T-helper 17 cell (primary cell): ENCODE results near the gene RAB11B. TPM values are rescaled to one million over a fixed set of nuclear protein-coding genes. Genes with fewer than 3 reads are reported as not detected.
A peak's percentile ranks its signal among the peaks of the same experiment; 100 is the strongest.
"Not testable (repeated sequence)": the region's sequence is repeated elsewhere in the genome, so short reads cannot be mapped to it uniquely, and the experiment has no call there.

Source experiments
- ATAC-seq: fragments of 150-1000 bp; cut with Tn5 transposase; 2 replicates; pipeline ENCODE4 v1.10.0; 2021; ENCODE audit warnings: mild to moderate bottlenecking, moderate library complexity
- DNase-seq, 3 donors: peaks; one replicate each; pipeline versions ENCODE4 v3.0.0 to v3.0.0-alpha.2; 2020 to 2021
- H3K9me3 ChIP-seq: one replicate; pipeline ENCODE4 v1.7.0; 2013; ENCODE audit warnings: low read length, mild to moderate bottlenecking; ENCODE audit not compliant: control insufficient read depth, poor library complexity, severe bottlenecking
- H3K27ac Mint-ChIP-seq: one replicate; pipeline ENCODE4 v1.8.0; 2022; ENCODE audit warnings: mild to moderate bottlenecking, moderate library complexity, mixed read lengths
- H3K27me3 Mint-ChIP-seq: one replicate; pipeline ENCODE4 v1.8.0; 2022; ENCODE audit warnings: mixed read lengths
- H3K36me3 Mint-ChIP-seq: one replicate; pipeline ENCODE4 v1.8.0; 2022; ENCODE audit warnings: low read depth, mixed read lengths
- H3K4me1 Mint-ChIP-seq: one replicate; pipeline ENCODE4 v1.8.0; 2022; ENCODE audit warnings: mild to moderate bottlenecking, mixed read lengths
- H3K4me3 Mint-ChIP-seq: one replicate; pipeline ENCODE4 v1.8.0; 2022; ENCODE audit warnings: mild to moderate bottlenecking, moderate library complexity, mixed read lengths
- total RNA-seq, 4 donors: library from RNA in 2 of 4; stranded (reverse) in 2 of 4; gene quantifications; one replicate each; pipeline ENCODE4 v1.2.3 and lab custom pipeline; 2022 to 2026

The RAB11B gene
- total RNA-seq (10 to 100 TPM; 81.6 to 90.1 TPM), total RNA-seq (lab: John Stamatoyannopoulos, UW) (22.8 to 23.8 reads per million in 2 donors)

GRCh38 chr19:8389891-8390616 is at the start of gene RAB11B:
Gene RAB11B, plus strand, starts transcription at chr19:8390360. Its CDS starts 57 bp downstream, at chr19:8390417.
- no peaks in the 10 kb centered on the region for H3K9me3 ChIP-seq
- DNase-seq (peak; percentile 91 to 97 (median 94)), ATAC-seq (peak; percentile 92)
- Mint-ChIP-seq H3K4me3 (peak within 1 kb of the TSS; percentile 97), H3K27ac (peak within 1 kb of the TSS; percentile 95), H3K4me1 (peaks cover 19% of the 10 kb centered on the region), H3K27me3 (no peaks in the 10 kb centered on the region), H3K36me3 (no peaks in the 10 kb centered on the region)

- Mint-ChIP-seq H3K4me1 (peaks cover 12% of the 10 kb centered on the region), H3K27me3 (peaks cover 20% of the 10 kb centered on the region), H3K27ac (peak overlapping the region; percentile 53), H3K4me3 (peak overlapping the region; percentile 91)
- H3K36me3 Mint-ChIP-seq, ATAC-seq, DNase-seq, H3K9me3 ChIP-seq: not testable (repeated sequence)
These were observed 48.7 kb upstream of the RAB11B start for GRCh38 chr19:8341504-8341903.

- Mint-ChIP-seq H3K27me3 (peaks cover 19% of the 10 kb centered on the region), H3K4me3 (peak overlapping the region; percentile 91), H3K4me1 (peaks cover 10% of the 10 kb centered on the region), H3K36me3 (no peaks in the 10 kb centered on the region), H3K27ac (no peak overlapping the region)
- ATAC-seq (no peak), DNase-seq (no peak)
- H3K9me3 ChIP-seq = no peaks in the 10 kb centered on the region
These were observed 47.9 kb upstream of the RAB11B start for GRCh38 chr19:8342316-8342683.

- no peaks in the 10 kb centered on the region for H3K9me3 ChIP-seq
- no peaks in the 10 kb centered on the region for H3K36me3 Mint-ChIP-seq
- H3K4me1 Mint-ChIP-seq = peaks cover 10% of the 10 kb centered on the region
- H3K4me3 Mint-ChIP-seq = peak within 1 kb of the TSS; percentile 91
- DNase-seq = peak; percentile 83 to 86 (median 85)
- peaks cover 13% of the 10 kb centered on the region for H3K27me3 Mint-ChIP-seq
- ATAC-seq = peak; percentile 100
- no peak within 1 kb of the TSS for H3K27ac Mint-ChIP-seq
These were observed 47.3 kb upstream of the RAB11B start, which contains the start of gene KANK3 for GRCh38 chr19:8342684-8343482. Gene KANK3, minus strand, starts transcription at chr19:8343262. Its CDS starts 5,434 bp downstream, at chr19:8337828.

DNA sequence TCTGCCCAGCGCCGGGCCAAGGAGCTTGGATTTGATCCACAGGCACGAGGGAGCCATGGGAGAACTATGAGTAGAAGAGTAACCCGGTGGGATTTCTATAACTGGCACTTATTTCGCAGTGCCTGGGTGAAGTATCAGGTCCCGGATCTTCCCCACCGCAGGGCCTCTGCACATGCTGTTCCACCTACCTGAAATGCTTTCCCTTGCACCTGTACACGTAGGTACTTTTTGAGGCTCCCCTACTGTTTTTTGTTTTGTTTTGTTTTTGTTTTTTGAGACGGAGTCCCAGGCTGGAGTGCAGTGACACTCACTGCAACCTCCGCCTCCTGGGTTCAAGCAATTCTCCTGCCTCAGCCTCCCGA is 46.7 kb upstream of the RAB11B start:
- Mint-ChIP-seq H3K27me3 (peaks cover 8% of the 10 kb centered on the region), H3K36me3 (no peaks in the 10 kb centered on the region), H3K4me3 (peak overlapping the region; percentile 91), H3K4me1 (peaks cover 10% of the 10 kb centered on the region), H3K27ac (no peak overlapping the region)
- ATAC-seq (no peak), DNase-seq (no peak)
- H3K9me3 ChIP-seq = no peaks in the 10 kb centered on the region

DNA sequence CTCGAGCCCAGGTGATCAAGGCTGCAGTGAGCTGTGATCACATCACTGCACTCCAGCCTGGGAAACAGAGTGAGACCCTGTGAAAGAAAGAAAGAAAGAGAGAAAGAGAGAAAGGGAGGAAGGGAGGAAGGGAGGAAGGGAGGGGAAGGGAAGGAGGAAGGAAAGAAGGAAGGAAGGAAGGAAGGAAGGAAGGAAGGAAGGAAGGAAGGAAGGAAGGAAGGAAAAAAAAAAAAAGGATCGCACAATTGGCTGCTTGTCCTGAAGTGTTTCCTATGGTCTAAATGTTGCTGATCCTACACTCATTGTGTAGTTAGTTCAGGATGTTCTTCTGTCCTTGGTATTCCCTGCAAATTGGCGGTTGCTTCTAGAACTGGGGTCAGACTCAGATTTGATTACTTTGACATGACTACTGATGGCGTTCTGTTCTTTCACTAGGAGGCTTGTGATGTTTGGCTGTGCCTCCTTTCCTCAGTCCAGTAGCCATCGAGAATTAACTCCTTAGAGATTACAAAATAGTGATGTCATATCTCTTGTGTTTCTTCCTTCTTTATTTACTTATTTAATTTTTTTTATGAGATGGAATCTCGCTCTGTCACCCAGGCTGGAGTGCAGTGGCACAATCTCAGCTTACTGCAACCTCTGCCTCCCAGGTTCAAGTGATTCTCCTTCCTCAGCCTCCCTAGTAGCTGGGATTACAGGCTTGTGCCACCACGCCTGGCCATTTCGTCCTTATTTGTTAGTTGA is 40.4 kb upstream of the RAB11B start:
- not testable (repeated sequence) for DNase-seq, H3K36me3 Mint-ChIP-seq, ATAC-seq, H3K4me1 Mint-ChIP-seq, H3K9me3 ChIP-seq, H3K4me3 Mint-ChIP-seq, H3K27ac Mint-ChIP-seq
- H3K27me3 Mint-ChIP-seq = peaks cover 26% of the 10 kb centered on the region

DNA sequence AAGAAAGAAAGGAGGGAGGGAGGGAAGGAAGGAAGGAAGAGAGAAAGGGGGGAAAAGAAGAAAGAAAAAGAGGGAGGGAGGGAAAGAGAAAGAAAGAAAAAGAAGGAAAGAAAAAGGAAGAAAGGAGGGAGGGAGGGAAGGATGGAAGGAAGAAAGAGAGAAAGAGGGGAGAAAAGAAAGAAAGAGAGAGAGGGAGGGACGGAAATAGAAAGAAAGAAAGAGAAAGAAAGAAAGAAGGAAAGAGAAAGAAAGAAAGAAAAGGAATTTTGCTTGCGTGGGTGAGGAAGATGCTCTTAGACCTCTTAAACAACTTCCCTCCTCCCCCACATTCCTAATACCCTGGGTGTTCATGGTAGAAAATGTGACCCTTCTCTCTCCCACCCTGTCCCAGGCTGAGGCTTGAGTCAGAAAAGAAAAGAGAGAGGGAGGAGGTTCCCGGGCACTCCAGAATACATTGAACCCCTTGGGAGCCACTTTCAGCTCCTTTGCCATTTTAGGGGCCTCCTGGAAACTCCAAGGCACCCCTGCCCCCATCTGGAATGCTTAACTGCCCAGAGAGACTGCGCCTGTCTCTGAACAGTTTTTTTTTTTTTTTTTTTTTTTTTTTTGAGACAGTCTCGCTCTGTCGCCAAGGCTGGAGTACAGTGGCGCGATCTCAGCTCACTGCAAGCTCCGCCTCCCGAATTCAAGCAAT is 37.9 kb upstream of the RAB11B start:
- no peaks in the 10 kb centered on the region for H3K9me3 ChIP-seq
- peaks cover 3% of the 10 kb centered on the region for H3K4me1 Mint-ChIP-seq
- H3K27ac Mint-ChIP-seq = no peak overlapping the region
- H3K4me3 Mint-ChIP-seq = no peak overlapping the region
- DNase-seq (no peak), ATAC-seq (no peak)
- H3K27me3 Mint-ChIP-seq = peaks cover 26% of the 10 kb centered on the region
- H3K36me3 Mint-ChIP-seq = peaks cover 3% of the 10 kb centered on the region

GRCh38 chr19:8352845-8353244 is 37.3 kb upstream of the RAB11B start:
- H3K4me1 Mint-ChIP-seq, DNase-seq, H3K9me3 ChIP-seq, ATAC-seq, H3K4me3 Mint-ChIP-seq, H3K36me3 Mint-ChIP-seq, H3K27ac Mint-ChIP-seq: not testable (repeated sequence)
- peaks cover 26% of the 10 kb centered on the region for H3K27me3 Mint-ChIP-seq

GRCh38 chr19:8355631-8356402 is 34.3 kb upstream of the RAB11B start:
- Mint-ChIP-seq H3K36me3 (peaks cover under 1% of the 10 kb centered on the region), H3K4me1 (peaks cover 3% of the 10 kb centered on the region), H3K27ac (no peak overlapping the region), H3K4me3 (no peak overlapping the region), H3K27me3 (peaks cover 20% of the 10 kb centered on the region)
- DNase-seq (no peak), ATAC-seq (no peak)
- no peaks in the 10 kb centered on the region for H3K9me3 ChIP-seq

DNA sequence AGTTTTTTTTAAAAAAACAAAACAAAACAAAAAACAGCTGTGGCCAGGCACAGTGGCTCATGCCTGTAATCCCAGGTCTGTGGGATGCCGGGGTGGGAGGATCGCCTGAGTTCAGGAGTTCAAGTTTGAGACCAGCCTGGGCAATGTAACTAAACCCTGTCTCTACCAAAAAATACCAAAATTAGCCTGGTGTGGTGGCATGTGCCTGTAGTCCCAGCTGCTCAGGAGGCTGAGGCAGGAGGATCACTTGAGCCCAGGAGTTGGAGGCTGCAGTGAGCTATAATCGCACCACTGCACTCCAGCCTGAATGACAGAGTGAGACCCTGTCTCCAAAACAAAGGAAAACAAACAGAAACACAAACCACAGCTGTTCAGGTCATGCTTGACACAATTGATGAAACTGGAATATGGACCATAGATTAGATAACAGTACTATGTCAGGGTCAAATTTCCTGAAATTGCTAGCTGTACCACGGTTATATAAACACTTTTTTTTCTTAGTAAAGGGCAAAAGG is 33.1 kb upstream of the RAB11B start:
- ATAC-seq (no peak), DNase-seq (no peak)
- no peak overlapping the region for H3K27ac Mint-ChIP-seq
- H3K9me3 ChIP-seq = no peaks in the 10 kb centered on the region
- peaks cover 11% of the 10 kb centered on the region for H3K27me3 Mint-ChIP-seq
- H3K36me3 Mint-ChIP-seq = no peaks in the 10 kb centered on the region
- peaks cover 3% of the 10 kb centered on the region for H3K4me1 Mint-ChIP-seq
- no peak overlapping the region for H3K4me3 Mint-ChIP-seq

GRCh38 chr19:8358948-8359347 is 31.2 kb upstream of the RAB11B start:
- DNase-seq (no peak), ATAC-seq (no peak)
- H3K36me3 Mint-ChIP-seq = peaks cover 3% of the 10 kb centered on the region
- H3K4me3 Mint-ChIP-seq = no peak overlapping the region
- H3K27ac Mint-ChIP-seq = no peak overlapping the region
- peaks cover 6% of the 10 kb centered on the region for H3K4me1 Mint-ChIP-seq
- no peaks in the 10 kb centered on the region for H3K9me3 ChIP-seq
- H3K27me3 Mint-ChIP-seq = peaks cover 12% of the 10 kb centered on the region

DNA sequence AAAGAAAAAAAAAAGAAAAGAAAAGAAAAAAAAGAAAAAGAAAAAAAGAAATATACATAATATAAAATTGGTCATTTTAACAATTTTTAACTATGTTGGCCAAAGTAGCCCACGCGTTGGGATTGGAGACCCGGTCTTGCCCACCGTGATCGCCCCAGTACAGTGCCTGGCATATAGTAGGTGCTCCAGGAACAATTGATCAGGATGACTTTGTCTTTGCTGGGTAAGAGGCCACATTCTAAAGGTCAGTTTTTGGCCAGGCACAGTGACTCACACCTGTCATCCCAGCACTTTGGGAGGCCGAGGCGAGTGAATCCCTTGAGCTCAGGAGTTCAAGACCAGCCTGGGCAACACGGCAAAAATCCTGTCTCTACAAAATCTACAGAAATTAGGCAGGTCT is 30.0 kb upstream of the RAB11B start:
- Mint-ChIP-seq H3K27ac (no peak overlapping the region), H3K4me3 (no peak overlapping the region), H3K4me1 (peaks cover 8% of the 10 kb centered on the region), H3K27me3 (peaks cover 11% of the 10 kb centered on the region), H3K36me3 (peaks cover 3% of the 10 kb centered on the region)
- ATAC-seq (no peak), DNase-seq (no peak)
- H3K9me3 ChIP-seq = no peaks in the 10 kb centered on the region
